SIG-M5 treated with dmso at 0.1 percent for 504 hours (cell line): ENCODE data around the gene AGER.
"Not testable (repeated sequence)": the region's sequence is repeated elsewhere in the genome, so short reads cannot be mapped to it uniquely, and the experiment has no call there.

Experiments used
- DNase-seq: peaks from one replicate; lab custom pipeline; 2025; ENCODE audit not compliant: unreplicated experiment; lab: John Stamatoyannopoulos, UW

Gene AGER

GRCh38 chr6:32187009-32187709 lies 3.1 kb upstream of the AGER start:
- no peak for DNase-seq

GRCh38 chr6:32186151-32186840 lies 2.2 kb upstream of the AGER start:
- DNase-seq: not testable (repeated sequence)

- DNase-seq: not testable (repeated sequence)
Measured at GRCh38 chr6:32185681-32186131, 1.7 kb upstream of the AGER start.

- no peak for DNase-seq
Measured at GRCh38 chr6:32183483-32184083, 470 bp downstream of the AGER start.

GRCh38 chr6:32183030-32183429 lies 1.0 kb downstream of the AGER start:
- no peak for DNase-seq

GRCh38 chr6:32182555-32182981 lies 1.5 kb downstream of the AGER start:
- no peak for DNase-seq

- no peak for DNase-seq
Measured at GRCh38 chr6:32181915-32182529, 2.0 kb downstream of the AGER start.

- no peak for DNase-seq
Measured at GRCh38 chr6:32181148-32181702, 2.8 kb downstream of the AGER start.

- no peak for DNase-seq
Measured at GRCh38 chr6:32179766-32180405, 4.2 kb downstream of the AGER start.

- DNase-seq: no peak
Measured at GRCh38 chr6:32178547-32179440, 5.3 kb downstream of the AGER start.

GRCh38 chr6:32177788-32178546 lies 6.1 kb downstream of the AGER start, which contains the start of gene RNF5:
Gene RNF5, plus strand, starts transcription at chr6:32178405. Its CDS starts 107 bp downstream, at chr6:32178512.
- DNase-seq: peak; percentile 100

GRCh38 chr6:32177183-32177787 lies 6.8 kb downstream of the AGER start:
- DNase-seq: no peak

- no peak for DNase-seq
Measured at GRCh38 chr6:32176476-32177182, 7.4 kb downstream of the AGER start.

- peak; percentile 93 for DNase-seq
Measured at GRCh38 chr6:32175711-32176475, 8.2 kb downstream of the AGER start, which contains the start of gene AGPAT1. Gene AGPAT1, minus strand, starts transcription at chr6:32176084. Its CDS starts 4,588 bp downstream, at chr6:32171496.

GRCh38 chr6:32175322-32175710 lies 8.7 kb downstream of the AGER start:
- DNase-seq: no peak

GRCh38 chr6:32174416-32174815 lies 9.6 kb downstream of the AGER start:
- DNase-seq: no peak
